Small intestine (tissue), 7 donors: ENCODE data around the gene OR9A2. TPM values are rescaled to one million over a fixed set of nuclear protein-coding genes. Genes with fewer than 3 reads are reported as not detected.

Experiments
- DNase-seq, 2 donors: peaks; one replicate each; pipeline versions ENCODE4 v3.0.0 to v3.0.0-alpha.2; 2013
- FAIRE-seq: peaks from 2 replicates; lab custom pipeline; 2012; peaks lifted over from hg19 to GRCh38; lab: Jason Lieb, UNC
- H3K27ac ChIP-seq, 3 donors: one replicate each; pipeline ENCODE4 v1.5.1; 2013; ENCODE audit warnings: low read length in 2 of 3, mild to moderate bottlenecking in 2 of 3, control low read depth in 1 of 3, inconsistent platforms in 1 of 3, low read depth in 1 of 3, moderate library complexity in 1 of 3
- H3K27me3 ChIP-seq, 3 donors: one replicate each; pipeline ENCODE4 v1.6.1; 2013; ENCODE audit warnings: low read length in 3 of 3, inconsistent platforms in 1 of 3; ENCODE audit not compliant: control insufficient read depth in 3 of 3, insufficient read depth in 3 of 3
- H3K36me3 ChIP-seq, 3 donors: one replicate each; pipeline ENCODE4 v1.6.1; 2013; ENCODE audit warnings: low read length in 3 of 3, inconsistent platforms in 1 of 3, low read depth in 1 of 3, mild to moderate bottlenecking in 1 of 3, moderate library complexity in 1 of 3; ENCODE audit not compliant: control insufficient read depth in 3 of 3, insufficient read depth in 2 of 3
- H3K4me1 ChIP-seq, 3 donors: one replicate each; pipeline ENCODE4 v1.6.1; 2013; ENCODE audit warnings: low read length in 2 of 3, inconsistent platforms in 1 of 3, low read depth in 1 of 3, mild to moderate bottlenecking in 1 of 3, moderate library complexity in 1 of 3; ENCODE audit not compliant: control insufficient read depth in 3 of 3, insufficient read depth in 2 of 3
- H3K4me3 ChIP-seq, 3 donors: one replicate each; pipeline ENCODE4 v1.5.1; 2013; ENCODE audit warnings: low read length in 3 of 3, control low read depth in 1 of 3, inconsistent platforms in 1 of 3, low read depth in 1 of 3, mild to moderate bottlenecking in 1 of 3, moderate library complexity in 1 of 3
- H3K9me3 ChIP-seq, 2 donors: one replicate each; pipeline ENCODE4 v1.6.1; 2013; ENCODE audit warnings: low read depth in 1 of 2, low read length in 1 of 2; ENCODE audit not compliant: control insufficient read depth in 2 of 2, insufficient read depth in 1 of 2
- WGBS, 3 donors: extraction: QIAGEN DNeasy Blood & Tissue Kit; methylation state at CpG; one replicate each; pipeline ENCODE4 v1.1.7; 2013; 5-methylcytosine and 5-hydroxymethylcytosine counted together
- polyA plus RNA-seq, 4 donors: library from polyadenylated mRNA; stranded (reverse) in 3 of 4; unstranded in 1 of 4; fragments of 200-250 nt in 3 of 4; fragments of 120-200 nt in 1 of 4; gene quantifications; one replicate each; pipeline versions ENCODE4 v1.2.1 to v1.2.3, GENCODE V29; 2013
- donor health status: healthy with polysubstance abuse.
- donor health status: control.
- donor health status: control.
- donor health status: Bipolar disorder and iron deficiency.
- donor health status: healthy.

OR9A2 gene
- polyA plus RNA-seq, 4 donors = not detected

DNA sequence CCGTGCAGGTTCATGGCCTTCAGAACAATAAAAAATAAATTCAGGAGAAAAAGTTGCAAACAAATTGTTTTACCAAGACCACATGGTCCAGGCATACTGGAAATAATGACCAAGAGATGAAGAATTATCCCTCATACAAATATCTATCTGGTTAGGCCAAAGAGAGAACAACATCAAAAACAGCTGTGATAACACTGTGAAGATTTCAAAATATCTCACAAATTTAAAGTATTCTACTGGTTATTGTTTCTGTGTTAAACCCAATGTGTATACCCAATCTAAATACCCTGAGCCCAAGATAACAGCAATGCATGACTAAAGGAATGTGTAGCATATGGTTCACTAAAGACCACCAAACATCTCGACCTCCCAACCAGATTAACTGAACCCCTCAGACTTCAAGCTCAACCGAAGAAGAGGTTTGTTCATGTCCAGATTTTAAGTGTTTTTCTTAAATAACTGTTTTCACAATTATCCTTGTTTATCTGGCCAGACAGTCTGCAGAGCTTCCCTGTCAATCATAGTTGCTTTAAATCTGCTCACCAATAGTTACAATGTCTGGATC, 10.9 kb downstream of the OR9A2 start:
- H3K27me3 ChIP-seq = no peaks in the 10 kb centered on the region
- no peak overlapping the region for H3K4me3 ChIP-seq
- WGBS, 3 donors = 80 to 91% (median 84%) methylated on average over 3 of the region's 3 CpGs
- no peak for DNase-seq
- FAIRE-seq = no peak
- H3K27ac ChIP-seq = no peak overlapping the region
- peaks cover 0 to 3% (median 0%) of the 10 kb centered on the region in 3 donors for H3K4me1 ChIP-seq
- H3K36me3 ChIP-seq = no peaks in the 10 kb centered on the region
- no peaks in the 10 kb centered on the region for H3K9me3 ChIP-seq

GRCh38 chr7:143015084-143015483, 11.8 kb downstream of the OR9A2 start:
- Histone ChIP-seq H3K4me1 (peaks cover 0 to 3% (median 0%) of the 10 kb centered on the region in 3 donors), H3K9me3 (no peaks in the 10 kb centered on the region), H3K36me3 (no peaks in the 10 kb centered on the region), H3K27me3 (no peaks in the 10 kb centered on the region), H3K27ac (no peak overlapping the region), H3K4me3 (no peak overlapping the region)
- DNase-seq = no peak
- 54 to 78% (median 67%) methylated on average over 2 of the region's 2 CpGs for WGBS, 3 donors
- no peak for FAIRE-seq

DNA sequence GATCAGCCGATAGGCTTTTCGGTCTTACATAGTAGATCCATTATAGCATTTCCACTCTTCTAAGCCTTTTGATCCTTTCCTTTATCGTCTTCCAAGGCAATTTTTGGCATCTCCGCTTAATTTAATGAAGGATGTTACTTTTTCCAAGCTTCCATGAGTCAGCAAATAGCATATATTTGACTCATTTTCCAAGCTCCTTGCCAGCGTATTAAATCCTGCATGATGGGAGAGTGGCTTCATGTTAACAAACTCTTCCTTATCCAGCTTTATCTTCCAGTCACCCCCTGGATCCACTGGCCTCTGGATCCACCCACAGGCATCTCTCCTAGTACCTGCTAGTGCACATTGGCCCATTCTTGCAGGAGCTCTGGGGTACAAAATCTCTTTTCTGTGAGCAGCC, 13.0 kb downstream of the OR9A2 start:
- Histone ChIP-seq H3K36me3 (no peaks in the 10 kb centered on the region), H3K27me3 (no peaks in the 10 kb centered on the region), H3K4me3 (no peak overlapping the region), H3K4me1 (peaks cover 0 to 3% (median 0%) of the 10 kb centered on the region in 3 donors), H3K27ac (no peak overlapping the region), H3K9me3 (no peaks in the 10 kb centered on the region)
- WGBS, 3 donors = 63 to 89% (median 89%) methylated on average over 5 of the region's 5 CpGs
- DNase-seq (no peak), FAIRE-seq (no peak)

DNA sequence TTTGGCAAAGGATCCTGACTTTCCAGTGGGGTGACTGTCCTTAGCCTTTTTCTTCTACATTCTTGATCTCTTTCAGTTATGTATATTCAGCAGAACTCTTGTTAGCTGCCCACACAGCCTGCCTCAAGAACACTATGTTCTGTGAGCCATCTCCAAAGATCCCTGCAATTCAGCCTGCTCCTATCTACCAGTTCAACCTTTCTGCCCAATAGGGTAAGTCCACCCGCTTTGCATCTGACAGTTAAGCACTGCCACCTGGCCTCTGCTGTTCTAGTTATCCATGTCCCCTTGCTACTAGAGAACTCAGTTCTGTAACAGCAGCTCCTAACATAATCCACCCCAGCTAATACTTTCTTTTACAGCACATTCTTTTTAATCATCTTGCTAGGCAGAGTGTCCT, 13.5 kb downstream of the OR9A2 start:
- 80 to 96% (median 94%) methylated on average over 1 of the region's 1 CpG for WGBS, 3 donors
- no peak overlapping the region for H3K4me3 ChIP-seq
- H3K9me3 ChIP-seq = no peaks in the 10 kb centered on the region
- no peaks in the 10 kb centered on the region for H3K36me3 ChIP-seq
- no peak for DNase-seq
- no peaks in the 10 kb centered on the region for H3K27me3 ChIP-seq
- H3K4me1 ChIP-seq = peaks cover 0 to 3% (median 0%) of the 10 kb centered on the region in 3 donors
- no peak for FAIRE-seq
- no peak overlapping the region for H3K27ac ChIP-seq

- H3K36me3 ChIP-seq = no peaks in the 10 kb centered on the region
- no peaks in the 10 kb centered on the region for H3K27me3 ChIP-seq
- FAIRE-seq (no peak), DNase-seq (no peak)
- no peaks in the 10 kb centered on the region for H3K9me3 ChIP-seq
- no peak overlapping the region for H3K27ac ChIP-seq
- peaks cover 0 to 3% (median 0%) of the 10 kb centered on the region in 3 donors for H3K4me1 ChIP-seq
- no peak overlapping the region for H3K4me3 ChIP-seq
- WGBS, 3 donors = 92 to 97% (median 92%) methylated on average over 4 of the region's 4 CpGs
Measured at GRCh38 chr7:143012409-143012808, 14.5 kb downstream of the OR9A2 start.

GRCh38 chr7:143012001-143012400, 14.9 kb downstream of the OR9A2 start:
- Histone ChIP-seq H3K27me3 (no peaks in the 10 kb centered on the region), H3K36me3 (no peaks in the 10 kb centered on the region), H3K4me1 (peaks cover 0 to 3% (median 0%) of the 10 kb centered on the region in 3 donors), H3K9me3 (no peaks in the 10 kb centered on the region), H3K4me3 (no peak overlapping the region), H3K27ac (no peak overlapping the region)
- WGBS, 3 donors = 87 to 92% (median 90%) methylated on average over 7 of the region's 7 CpGs
- DNase-seq (no peak), FAIRE-seq (no peak)

- whole genome bisulfite sequencing, 3 donors = 42 to 45% (median 42%) methylated on average over 24 of the region's 24 CpGs
- no peaks in the 10 kb centered on the region for H3K4me1 ChIP-seq
- H3K27ac ChIP-seq = no peak overlapping the region
- H3K27me3 ChIP-seq = no peaks in the 10 kb centered on the region
- no peaks in the 10 kb centered on the region for H3K9me3 ChIP-seq
- no peaks in the 10 kb centered on the region for H3K36me3 ChIP-seq
- peak; percentile 77 to 83 for DNase-seq
- H3K4me3 ChIP-seq = no peak overlapping the region
- no peak for FAIRE-seq
Measured at GRCh38 chr7:143008007-143008901, 18.7 kb downstream of the OR9A2 start.

GRCh38 chr7:143005632-143006260, 21.2 kb downstream of the OR9A2 start:
- Histone ChIP-seq H3K9me3 (no peaks in the 10 kb centered on the region), H3K36me3 (no peaks in the 10 kb centered on the region), H3K4me3 (no peak overlapping the region), H3K27ac (no peak overlapping the region), H3K27me3 (no peaks in the 10 kb centered on the region), H3K4me1 (peaks cover 0 to 5% (median 2%) of the 10 kb centered on the region in 3 donors)
- DNase-seq (no peak), FAIRE-seq (no peak)
- WGBS, 3 donors = 75 to 83% (median 76%) methylated on average over 6 of the region's 6 CpGs
